ENCODE measurements around the gene ZNF487. TPM values are rescaled to one million over a fixed set of nuclear protein-coding genes. Genes with fewer than 3 reads are reported as not detected.
A peak's percentile ranks its signal among the peaks of the same experiment; 100 is the strongest.

The ZNF487 gene
- total and polyA plus RNA-seq, 2 of the 13 experiments (the other 11 are each of a cell fraction or from before 2014, with no cell fraction given), result 7.4 to 8.8 TPM

- TF ChIP-seq, protein P1, sequence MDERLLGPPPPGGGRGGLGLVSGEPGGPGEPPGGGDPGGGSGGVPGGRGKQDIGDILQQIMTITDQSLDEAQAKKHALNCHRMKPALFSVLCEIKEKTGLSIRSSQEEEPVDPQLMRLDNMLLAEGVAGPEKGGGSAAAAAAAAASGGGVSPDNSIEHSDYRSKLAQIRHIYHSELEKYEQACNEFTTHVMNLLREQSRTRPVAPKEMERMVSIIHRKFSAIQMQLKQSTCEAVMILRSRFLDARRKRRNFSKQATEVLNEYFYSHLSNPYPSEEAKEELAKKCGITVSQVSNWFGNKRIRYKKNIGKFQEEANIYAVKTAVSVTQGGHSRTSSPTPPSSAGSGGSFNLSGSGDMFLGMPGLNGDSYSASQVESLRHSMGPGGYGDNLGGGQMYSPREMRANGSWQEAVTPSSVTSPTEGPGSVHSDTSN (CRISPR knock-in tag; IDR thresholded peaks at IDR 0.05), result no peak
- TF ChIP-seq DR1 (CRISPR knock-in tag; IDR thresholded peaks at IDR 0.05) (peak; percentile 85), ZBTB25 (CRISPR knock-in tag; IDR thresholded peaks at IDR 0.05) (no peak), MIER3 (CRISPR knock-in tag; IDR thresholded peaks at IDR 0.05; ENCODE audit: borderline replicate concordance) (0 out of 2 replicates have a peak, but pooled peaks have one; percentile 44), SRSF1 (optimal IDR thresholded peaks at IDR 0.05; ENCODE audit: low read depth, low read length) (peak; percentile 67), ESRRA (CRISPR knock-in tag; IDR thresholded peaks at IDR 0.05; ENCODE audit: low read depth) (peak; percentile 83), ELK4 (CRISPR knock-in tag; IDR thresholded peaks at IDR 0.05; ENCODE audit: borderline replicate concordance) (no peak), GATAD1 (CRISPR knock-in tag; IDR thresholded peaks at IDR 0.05) (peak; percentile 63), PHF8 (CRISPR knock-in tag; IDR thresholded peaks at IDR 0.05) (peak; percentile 94), ZNF660 (CRISPR knock-in tag; IDR thresholded peaks at IDR 0.05; ENCODE audit: borderline replicate concordance, low read depth) (no peak), MLXIP (CRISPR knock-in tag; IDR thresholded peaks at IDR 0.05; ENCODE audit: borderline replicate concordance) (peak; percentile 65; the same call in 1 of the 2 replicates)
- TF ChIP-seq, protein P2, sequence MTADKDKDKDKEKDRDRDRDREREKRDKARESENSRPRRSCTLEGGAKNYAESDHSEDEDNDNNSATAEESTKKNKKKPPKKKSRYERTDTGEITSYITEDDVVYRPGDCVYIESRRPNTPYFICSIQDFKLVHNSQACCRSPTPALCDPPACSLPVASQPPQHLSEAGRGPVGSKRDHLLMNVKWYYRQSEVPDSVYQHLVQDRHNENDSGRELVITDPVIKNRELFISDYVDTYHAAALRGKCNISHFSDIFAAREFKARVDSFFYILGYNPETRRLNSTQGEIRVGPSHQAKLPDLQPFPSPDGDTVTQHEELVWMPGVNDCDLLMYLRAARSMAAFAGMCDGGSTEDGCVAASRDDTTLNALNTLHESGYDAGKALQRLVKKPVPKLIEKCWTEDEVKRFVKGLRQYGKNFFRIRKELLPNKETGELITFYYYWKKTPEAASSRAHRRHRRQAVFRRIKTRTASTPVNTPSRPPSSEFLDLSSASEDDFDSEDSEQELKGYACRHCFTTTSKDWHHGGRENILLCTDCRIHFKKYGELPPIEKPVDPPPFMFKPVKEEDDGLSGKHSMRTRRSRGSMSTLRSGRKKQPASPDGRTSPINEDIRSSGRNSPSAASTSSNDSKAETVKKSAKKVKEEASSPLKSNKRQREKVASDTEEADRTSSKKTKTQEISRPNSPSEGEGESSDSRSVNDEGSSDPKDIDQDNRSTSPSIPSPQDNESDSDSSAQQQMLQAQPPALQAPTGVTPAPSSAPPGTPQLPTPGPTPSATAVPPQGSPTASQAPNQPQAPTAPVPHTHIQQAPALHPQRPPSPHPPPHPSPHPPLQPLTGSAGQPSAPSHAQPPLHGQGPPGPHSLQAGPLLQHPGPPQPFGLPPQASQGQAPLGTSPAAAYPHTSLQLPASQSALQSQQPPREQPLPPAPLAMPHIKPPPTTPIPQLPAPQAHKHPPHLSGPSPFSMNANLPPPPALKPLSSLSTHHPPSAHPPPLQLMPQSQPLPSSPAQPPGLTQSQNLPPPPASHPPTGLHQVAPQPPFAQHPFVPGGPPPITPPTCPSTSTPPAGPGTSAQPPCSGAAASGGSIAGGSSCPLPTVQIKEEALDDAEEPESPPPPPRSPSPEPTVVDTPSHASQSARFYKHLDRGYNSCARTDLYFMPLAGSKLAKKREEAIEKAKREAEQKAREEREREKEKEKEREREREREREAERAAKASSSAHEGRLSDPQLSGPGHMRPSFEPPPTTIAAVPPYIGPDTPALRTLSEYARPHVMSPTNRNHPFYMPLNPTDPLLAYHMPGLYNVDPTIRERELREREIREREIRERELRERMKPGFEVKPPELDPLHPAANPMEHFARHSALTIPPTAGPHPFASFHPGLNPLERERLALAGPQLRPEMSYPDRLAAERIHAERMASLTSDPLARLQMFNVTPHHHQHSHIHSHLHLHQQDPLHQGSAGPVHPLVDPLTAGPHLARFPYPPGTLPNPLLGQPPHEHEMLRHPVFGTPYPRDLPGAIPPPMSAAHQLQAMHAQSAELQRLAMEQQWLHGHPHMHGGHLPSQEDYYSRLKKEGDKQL (CRISPR knock-in tag; IDR thresholded peaks at IDR 0.05; ENCODE audit: low read depth), result no peak
Measured at GRCh38 chr10:43436291-43437140, at the start of gene ZNF487 (continued).

Data from HepG2 (cell line).